HTR-8/SVneo (cell line): ENCODE data around the gene LARGE1.

ENCODE experiments used
- DNase-seq: peaks from one replicate; pipeline ENCODE4 v3.0.0; 2011; ENCODE audit warnings: low spot score, mixed read lengths; ENCODE audit not compliant: insufficient read length
- FAIRE-seq: peaks from 2 replicates; lab custom pipeline; 2011; peaks lifted over from hg19 to GRCh38; lab: Jason Lieb, UNC

The LARGE1 gene

GRCh38 chr22:33746501-33746928, 173.8 kb downstream of the LARGE1 start:
- no peak for FAIRE-seq

DNA sequence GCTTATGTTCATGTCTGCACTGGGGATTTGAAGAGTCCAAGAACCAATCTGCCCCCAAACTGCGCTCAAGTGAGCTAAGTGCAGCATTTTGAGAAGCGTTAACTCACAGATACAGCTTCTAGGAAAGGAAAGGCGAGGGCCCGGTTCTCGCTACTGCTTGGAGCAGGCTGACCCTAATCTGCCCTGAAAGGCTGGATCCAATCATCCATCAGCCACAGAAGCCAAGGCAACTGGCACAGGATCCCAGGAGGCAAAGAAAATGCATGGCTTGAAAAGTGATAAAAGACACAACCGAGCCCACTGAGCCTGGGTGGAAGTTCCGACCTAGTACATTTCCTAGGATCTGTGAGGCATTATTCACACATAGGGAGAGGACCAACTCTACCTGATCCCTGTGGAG, 174.8 kb downstream of the LARGE1 start:
- no peak for DNase-seq
- FAIRE-seq = no peak

More at GRCh38 chr22:33746501-33746928, 173.8 kb downstream of the LARGE1 start:
- DNase-seq = no peak

DNA sequence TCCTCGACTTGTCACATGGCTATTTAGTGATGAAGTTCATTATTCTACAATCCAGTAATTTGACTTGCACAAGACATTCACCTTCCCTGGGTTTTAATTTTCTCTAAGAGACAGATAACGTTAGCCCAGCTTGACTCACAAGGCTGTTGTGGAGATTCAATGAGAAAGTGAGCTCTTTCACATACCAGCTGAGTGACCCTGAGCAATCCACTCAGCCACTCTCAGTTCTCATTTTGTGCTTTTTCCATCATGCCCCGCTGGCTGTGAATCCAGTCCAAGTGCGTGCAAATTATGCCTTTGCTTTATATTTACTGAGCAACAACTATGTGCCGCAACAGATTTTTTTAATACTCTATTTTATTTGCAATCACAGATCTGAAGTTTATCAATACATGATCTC, 176.5 kb downstream of the LARGE1 start:
- no peak for DNase-seq
- no peak for FAIRE-seq

- DNase-seq = no peak
Observed at GRCh38 chr22:33741025-33741424, 179.3 kb downstream of the LARGE1 start.

DNA sequence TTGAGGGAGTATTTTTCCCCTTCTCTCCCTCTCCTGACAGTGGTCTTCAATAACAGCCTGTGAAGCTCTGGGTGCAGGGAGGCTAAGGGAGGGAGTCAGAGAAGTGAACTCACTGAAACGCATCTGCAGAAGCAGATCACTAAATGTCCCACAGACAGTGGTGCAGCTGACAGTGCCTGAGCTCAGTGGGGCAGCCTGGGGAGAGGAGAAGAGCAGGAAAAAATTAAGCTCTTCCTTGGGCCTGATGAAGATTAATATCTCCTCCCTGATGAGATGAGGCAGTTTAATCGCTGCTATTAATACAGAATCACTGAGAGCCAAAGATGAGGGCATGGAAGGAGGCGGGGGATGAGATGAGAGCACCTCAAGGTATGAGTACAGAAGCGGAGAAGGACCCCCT, 180.8 kb downstream of the LARGE1 start:
- DNase-seq = no peak
- FAIRE-seq = no peak

More at GRCh38 chr22:33741025-33741424, 179.3 kb downstream of the LARGE1 start:
- FAIRE-seq = no peak

DNA sequence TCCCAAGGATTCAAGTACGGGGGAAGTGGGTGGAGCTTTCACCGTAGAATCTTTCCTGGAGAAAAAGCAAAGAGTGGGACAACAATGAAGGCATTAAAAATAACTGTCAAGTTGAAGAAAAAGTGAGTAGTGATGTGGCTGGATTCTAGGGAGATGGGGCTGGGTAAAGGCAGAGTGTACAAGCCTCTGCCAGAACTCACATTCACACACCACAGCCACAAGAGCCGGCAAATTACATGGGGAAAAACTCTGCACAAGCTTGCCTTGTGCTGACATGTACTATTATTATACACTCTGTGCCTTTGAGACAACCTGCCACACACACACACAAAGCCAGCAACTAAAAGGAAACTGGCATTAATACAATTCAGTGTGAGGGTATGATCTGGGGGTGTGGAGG, 182.6 kb downstream of the LARGE1 start:
- FAIRE-seq = no peak
- no peak for DNase-seq

GRCh38 chr22:33735978-33736377, 184.3 kb downstream of the LARGE1 start:
- DNase-seq (no peak), FAIRE-seq (no peak)

DNA sequence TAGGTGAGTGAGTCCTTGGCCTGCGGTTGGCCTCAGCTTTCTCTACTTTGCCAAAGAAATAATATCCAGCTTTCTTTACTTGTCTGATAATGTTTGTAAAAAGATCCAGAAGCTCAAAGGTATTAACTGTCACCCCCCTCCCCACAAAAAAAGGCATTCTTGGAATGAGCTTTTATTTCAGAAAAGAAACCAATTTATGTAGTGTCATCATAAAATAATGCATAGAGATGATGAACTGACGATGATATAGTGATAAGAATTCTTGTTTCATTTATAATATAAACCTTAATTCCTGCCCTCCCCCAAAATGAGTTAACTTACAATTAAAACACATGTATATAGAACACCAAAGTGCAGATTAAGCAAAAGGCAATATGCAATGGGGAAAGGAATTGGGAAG, 191.4 kb downstream of the LARGE1 start:
- FAIRE-seq (no peak), DNase-seq (no peak)

GRCh38 chr22:33726294-33726734, 194.0 kb downstream of the LARGE1 start:
- DNase-seq = no peak
- FAIRE-seq = no peak

DNA sequence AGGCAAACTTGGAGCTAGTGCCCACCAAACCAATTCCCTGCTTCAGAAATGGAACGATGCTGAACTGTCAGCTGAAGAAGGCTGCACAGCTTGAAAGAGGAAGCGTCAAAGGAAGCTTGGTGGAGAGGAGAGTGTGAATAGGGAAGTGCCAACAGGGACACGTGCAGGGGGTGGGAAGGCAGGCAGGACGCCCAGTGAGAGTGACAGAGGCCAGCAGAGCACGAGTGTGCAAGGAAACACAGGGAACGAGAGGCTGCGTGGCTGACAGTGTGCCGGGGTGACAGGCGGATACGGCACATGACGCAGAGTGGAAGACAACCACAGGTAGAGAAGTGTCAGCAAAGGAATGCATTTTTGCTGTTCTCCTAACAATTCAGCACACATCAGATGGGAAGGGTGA, 196.4 kb downstream of the LARGE1 start:
- no peak for FAIRE-seq
- DNase-seq = no peak

DNA sequence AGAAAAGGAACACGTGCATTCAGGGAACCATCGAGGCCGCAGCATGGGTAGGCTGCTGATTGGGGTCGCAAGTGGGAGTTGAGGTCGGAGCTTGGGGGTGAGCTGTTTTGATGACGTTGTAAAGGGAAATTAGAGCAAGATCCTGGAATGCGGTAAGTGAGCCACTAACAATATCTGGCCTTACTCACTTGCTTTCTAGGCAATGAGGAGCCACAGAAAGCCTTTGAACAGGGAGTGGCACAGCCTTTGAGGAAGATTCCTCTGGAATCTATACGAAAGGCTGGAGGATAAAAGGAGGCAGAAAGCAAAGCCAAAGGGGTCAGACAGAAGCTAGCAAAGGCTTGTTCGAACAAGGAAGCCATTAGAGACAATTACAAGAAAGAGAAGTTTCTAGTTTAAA, 197.5 kb downstream of the LARGE1 start:
- FAIRE-seq = no peak
- DNase-seq = no peak

DNA sequence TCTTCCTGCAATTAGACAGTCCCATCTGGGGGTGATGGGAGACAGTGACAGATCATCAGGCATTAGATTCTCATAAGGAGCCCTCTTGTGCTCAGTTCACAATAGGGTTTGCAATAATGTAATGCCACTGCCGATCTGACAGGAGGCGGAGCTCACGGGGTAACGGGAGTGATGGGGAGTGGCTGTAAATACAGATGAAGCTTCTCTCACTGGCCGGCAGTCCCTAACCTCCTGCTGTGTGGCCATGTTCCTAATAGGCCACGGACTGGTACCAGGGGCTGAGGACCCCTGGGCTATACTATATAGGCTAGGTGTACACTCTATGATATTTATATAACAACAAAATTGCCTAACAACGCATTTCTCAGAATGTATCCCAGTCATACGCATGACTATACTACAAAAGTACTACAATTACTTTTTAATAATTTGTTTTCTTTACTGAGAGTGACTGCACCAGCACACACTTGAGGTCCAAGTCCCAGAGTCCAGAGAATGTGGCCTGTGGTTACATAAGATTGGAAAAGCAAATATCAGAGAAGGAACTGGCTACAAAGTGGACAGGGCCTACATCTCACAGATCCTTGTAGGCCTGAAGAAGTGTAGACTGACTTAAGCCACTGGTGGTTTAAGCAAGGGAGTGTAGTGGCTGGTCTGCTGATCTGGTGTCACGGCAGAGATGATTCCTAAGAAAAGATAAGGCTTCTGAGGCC, 200.0 kb downstream of the LARGE1 start:
- DNase-seq = no peak
- no peak for FAIRE-seq

DNA sequence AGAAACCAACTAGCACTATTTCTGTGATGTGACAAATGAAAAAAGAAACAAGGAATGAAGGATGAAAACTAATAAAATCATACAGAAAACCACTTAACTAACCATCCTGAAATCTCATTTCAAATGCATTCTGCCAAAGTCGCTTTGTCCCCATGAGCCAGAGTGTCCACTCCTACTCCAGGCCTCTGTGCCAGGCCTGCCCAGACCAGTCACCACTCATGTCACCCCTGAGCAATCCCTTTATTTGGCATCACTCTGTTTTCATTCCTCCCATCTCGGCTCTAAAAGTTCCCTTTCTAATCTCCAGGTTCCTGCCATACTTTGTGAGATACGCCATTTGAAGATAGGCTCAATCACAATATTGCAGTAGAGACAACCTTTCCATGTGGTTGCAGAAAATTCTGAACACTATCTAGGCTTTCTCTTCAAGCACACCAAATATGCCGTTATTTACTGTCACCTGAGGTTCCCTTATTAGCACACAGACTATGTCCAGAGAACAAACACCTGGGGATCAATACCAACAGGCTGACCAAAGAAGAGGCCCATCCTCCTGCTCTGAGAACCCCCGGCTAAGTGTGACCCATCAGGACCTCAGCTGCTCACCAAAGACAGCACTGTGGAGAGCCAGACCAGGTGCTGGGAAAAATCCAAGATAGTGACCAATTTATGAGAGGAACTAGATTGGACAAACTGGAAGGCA, 202.4 kb downstream of the LARGE1 start:
- DNase-seq (no peak), FAIRE-seq (no peak)

DNA sequence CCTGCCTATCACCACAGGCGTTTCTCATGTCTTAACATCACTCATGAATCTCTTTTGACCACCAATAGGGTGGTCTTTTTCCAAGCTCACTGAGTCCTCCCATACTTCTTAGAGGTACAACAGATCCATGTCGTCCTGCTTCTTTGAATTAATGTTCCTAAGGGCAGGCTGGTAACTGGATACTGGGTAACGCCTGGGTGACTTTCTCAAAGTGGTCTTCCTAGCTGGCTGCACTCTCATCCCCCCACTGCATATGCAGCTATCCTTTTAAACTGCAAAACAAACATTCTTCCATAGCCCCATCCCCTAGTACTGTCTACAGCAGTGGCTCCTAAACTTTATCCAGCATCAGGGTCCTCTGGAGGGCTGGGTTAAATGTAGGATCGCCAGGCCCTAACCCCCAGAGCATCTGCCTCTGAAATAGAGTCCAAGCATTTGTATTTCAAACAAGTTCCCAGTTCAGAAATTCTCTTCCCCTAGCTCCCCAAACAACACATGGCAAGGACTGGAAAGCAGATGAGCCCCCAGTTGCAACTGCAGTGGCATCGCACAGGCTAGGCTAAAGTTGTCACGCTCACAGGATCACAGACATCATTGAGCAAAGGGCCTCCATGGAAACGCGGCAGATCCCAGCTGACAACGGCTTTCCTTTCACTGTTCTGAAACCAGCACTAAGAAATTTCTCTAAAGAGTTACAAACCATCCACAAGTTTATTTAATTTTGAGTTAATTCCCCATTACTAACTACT, 204.9 kb downstream of the LARGE1 start:
- no peak for FAIRE-seq

GRCh38 chr22:33710326-33710725, 209.9 kb downstream of the LARGE1 start:
- FAIRE-seq (no peak), DNase-seq (no peak)

More for the DNA sequence above, 204.9 kb downstream of the LARGE1 start:
- no peak for DNase-seq

- FAIRE-seq (no peak), DNase-seq (no peak)
Observed at GRCh38 chr22:33707581-33707980, 212.7 kb downstream of the LARGE1 start.

- DNase-seq = no peak
- FAIRE-seq = no peak
Observed at GRCh38 chr22:33706100-33706499, 214.2 kb downstream of the LARGE1 start.

DNA sequence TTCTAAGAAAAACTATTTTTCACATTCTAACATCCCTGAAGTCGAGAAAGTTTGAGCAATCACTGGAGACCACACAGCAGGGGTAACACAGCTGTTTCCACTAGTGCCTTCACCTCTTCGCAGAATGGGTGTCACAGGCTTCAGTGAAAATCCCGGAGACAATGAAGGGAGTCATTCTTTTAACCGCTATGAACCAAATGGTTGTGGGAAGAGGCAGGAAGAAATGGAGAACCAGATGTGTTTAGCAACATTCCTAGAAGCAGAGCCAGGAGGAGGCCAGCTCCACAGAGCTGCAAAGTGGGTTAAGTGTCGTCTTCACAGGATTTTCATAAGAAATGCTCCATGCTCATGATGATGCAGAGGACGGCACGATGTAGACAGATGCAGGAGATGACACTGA, 221.1 kb downstream of the LARGE1 start:
- DNase-seq (no peak), FAIRE-seq (no peak)

DNA sequence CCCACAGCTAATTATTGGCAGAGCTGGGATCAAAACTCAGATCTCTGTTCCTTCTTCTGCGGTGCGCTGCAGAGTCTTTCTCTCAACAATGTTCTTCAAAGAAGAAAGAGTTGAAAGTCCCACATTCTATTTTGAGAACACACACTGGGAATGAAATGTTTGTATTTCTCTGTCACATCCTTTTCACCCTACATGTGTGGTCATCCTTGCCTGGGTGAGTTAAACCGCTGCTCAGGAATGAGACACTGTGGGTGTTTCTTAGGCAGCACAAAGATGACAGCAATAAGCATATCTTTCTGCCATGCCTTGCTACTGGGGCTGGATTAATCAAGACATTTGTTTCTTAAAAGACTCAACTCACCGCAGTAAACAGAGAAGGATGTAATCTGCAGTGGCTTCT, 222.6 kb downstream of the LARGE1 start:
- FAIRE-seq (no peak), DNase-seq (no peak)

GRCh38 chr22:33691057-33691630, 229.1 kb downstream of the LARGE1 start:
- FAIRE-seq = no peak

GRCh38 chr22:33688903-33689302, 231.4 kb downstream of the LARGE1 start:
- FAIRE-seq = no peak
- DNase-seq = no peak

More at GRCh38 chr22:33691057-33691630, 229.1 kb downstream of the LARGE1 start:
- no peak for DNase-seq
